H9 (cell line): ENCODE results near the gene ULK3. TPM values are rescaled to one million over a fixed set of nuclear protein-coding genes. Genes with fewer than 3 reads are reported as not detected.
A peak's percentile ranks its signal among the peaks of the same experiment; 100 is the strongest.

Experiments used
- DNase-seq: peaks from one replicate; pipeline ENCODE4 v3.0.0-alpha.2; 2017
- H2AFZ ChIP-seq: one replicate; pipeline ENCODE4 v1.6.1; 2013; ENCODE audit warnings: mild to moderate bottlenecking, low read length, control low read depth, moderate library complexity
- H2AK5ac ChIP-seq: 2 replicates; pipeline ENCODE4 v1.6.1; 2013; ENCODE audit warnings: low read length, control low read depth, mixed read lengths; ENCODE audit not compliant: insufficient read length
- H2BK120ac ChIP-seq: one replicate; pipeline ENCODE4 v1.6.1; 2013; ENCODE audit warnings: low read depth, mild to moderate bottlenecking, low read length, control low read depth, inconsistent platforms; ENCODE audit not compliant: poor library complexity, severe bottlenecking
- H2BK12ac ChIP-seq: 2 replicates; pipeline ENCODE4 v1.6.1; 2013; ENCODE audit warnings: low read length, control low read depth, mixed read lengths, low read depth; ENCODE audit not compliant: insufficient read length
- H2BK15ac ChIP-seq: 2 replicates; pipeline ENCODE4 v1.6.1; 2013; ENCODE audit warnings: low read depth, low read length, control low read depth
- H2BK20ac ChIP-seq: one replicate; pipeline ENCODE4 v1.6.1; 2013; ENCODE audit warnings: low read depth, mild to moderate bottlenecking, low read length, control low read depth, inconsistent platforms; ENCODE audit not compliant: poor library complexity, severe bottlenecking
- H2BK5ac ChIP-seq: 2 replicates; pipeline ENCODE4 v1.6.1; 2013; ENCODE audit warnings: low read length, control low read depth, mixed read lengths; ENCODE audit not compliant: insufficient read length
- H3K14ac ChIP-seq: 2 replicates; pipeline ENCODE4 v1.6.1; 2013; ENCODE audit warnings: low read length, control low read depth; ENCODE audit not compliant: insufficient read depth
- H3K18ac ChIP-seq: 2 replicates; pipeline ENCODE4 v1.6.1; 2013; ENCODE audit warnings: low read depth, mild to moderate bottlenecking, mixed read lengths, low read length, control low read depth; ENCODE audit not compliant: insufficient read length
- H3K23ac ChIP-seq: 2 replicates; pipeline ENCODE4 v1.6.1; 2013; ENCODE audit warnings: low read length, control low read depth, mixed read lengths, low read depth; ENCODE audit not compliant: insufficient read length
- H3K23me2 ChIP-seq: 2 replicates; pipeline ENCODE4 v1.6.1; 2013; ENCODE audit warnings: low read depth, mild to moderate bottlenecking, mixed read lengths, low read length, control low read depth; ENCODE audit not compliant: insufficient read length, poor library complexity, severe bottlenecking
- H3K27ac ChIP-seq: 2 replicates; pipeline ENCODE4 v1.5.1; 2013; ENCODE audit warnings: low read length, control low read depth, mixed read lengths, low read depth; ENCODE audit not compliant: insufficient read length
- H3K27me3 ChIP-seq: 2 replicates; pipeline ENCODE4 v1.6.1; 2013; ENCODE audit warnings: low read length, control low read depth, inconsistent platforms; ENCODE audit not compliant: insufficient read depth
- H3K4ac ChIP-seq: 2 replicates; pipeline ENCODE4 v1.6.1; 2013; ENCODE audit warnings: low read depth, mild to moderate bottlenecking, control low read depth, inconsistent platforms, low read length, moderate library complexity
- H3K4me1 ChIP-seq: 2 replicates; pipeline ENCODE4 v1.6.1; 2013; ENCODE audit warnings: low read length, control low read depth, inconsistent platforms; ENCODE audit not compliant: insufficient read depth
- H3K4me2 ChIP-seq: 2 replicates; pipeline ENCODE4 v1.6.1; 2013; ENCODE audit warnings: low read length, control low read depth, mixed read lengths; ENCODE audit not compliant: insufficient read length, insufficient read depth
- H3K56ac ChIP-seq: 2 replicates; pipeline ENCODE4 v1.6.1; 2013; ENCODE audit warnings: low read depth, mild to moderate bottlenecking, mixed read lengths, low read length, control low read depth; ENCODE audit not compliant: insufficient read length
- H3K79me1 ChIP-seq: 2 replicates; pipeline ENCODE4 v1.6.1; 2013; ENCODE audit warnings: low read depth, mild to moderate bottlenecking, moderate library complexity, low read length, control low read depth, inconsistent platforms; ENCODE audit not compliant: insufficient read depth, poor library complexity, severe bottlenecking
- H3K79me2 ChIP-seq: 2 replicates; pipeline ENCODE4 v1.6.1; 2013; ENCODE audit warnings: low read length, control low read depth, inconsistent platforms; ENCODE audit not compliant: insufficient read depth
- H3K9ac ChIP-seq: 2 replicates; pipeline ENCODE4 v1.6.1; 2013; ENCODE audit warnings: low read length, control low read depth, mixed read lengths; ENCODE audit not compliant: insufficient read length; ENCODE audit errors: extremely low read depth
- H3K9me3 ChIP-seq: one replicate; pipeline ENCODE4 v1.6.1; 2013; ENCODE audit warnings: low read depth, low read length, inconsistent platforms; ENCODE audit not compliant: control insufficient read depth
- H3T11ph ChIP-seq: one replicate; pipeline ENCODE4 v1.6.1; 2013; ENCODE audit warnings: mild to moderate bottlenecking, low read length, control low read depth, inconsistent platforms
- H4K20me1 ChIP-seq: one replicate; pipeline ENCODE4 v1.6.1; 2013; ENCODE audit not compliant: control insufficient read depth, insufficient read length, insufficient read depth
- H4K5ac ChIP-seq: 2 replicates; pipeline ENCODE4 v1.6.1; 2013; ENCODE audit warnings: low read depth, mild to moderate bottlenecking, mixed read lengths, low read length, control low read depth; ENCODE audit not compliant: insufficient read length
- H4K8ac ChIP-seq: replicated peaks from 2 replicates; pipeline ENCODE4 v1.6.1; 2013; ENCODE audit warnings: low read length, control low read depth, mixed read lengths, low read depth; ENCODE audit not compliant: insufficient read length
- H4K91ac ChIP-seq: 2 replicates; pipeline ENCODE4 v1.6.1; 2013; ENCODE audit warnings: low read depth, mild to moderate bottlenecking, moderate library complexity, mixed read lengths, low read length, control low read depth; ENCODE audit not compliant: insufficient read length
- H3K27ac Mint-ChIP-seq, 3 experiments: 2 replicates in 2 of 3; 3 replicates in 1 of 3; pipeline ENCODE4 v1.8.0; 2020 to 2021; ENCODE audit warnings: mixed read lengths in 3 of 3, mild to moderate bottlenecking in 1 of 3, moderate library complexity in 1 of 3
- H3K27me3 Mint-ChIP-seq: 2 replicates; pipeline ENCODE4 v1.8.0; 2021; ENCODE audit warnings: low read depth, mild to moderate bottlenecking, moderate library complexity, mixed read lengths
- H3K36me3 Mint-ChIP-seq, 3 experiments: 2 replicates in 2 of 3; 3 replicates in 1 of 3; pipeline ENCODE4 v1.8.0; 2020 to 2021; ENCODE audit warnings: low read depth in 3 of 3, mixed read lengths in 3 of 3; ENCODE audit not compliant: insufficient read depth in 1 of 3
- H3K4me1 Mint-ChIP-seq, 2 experiments: 2 replicates each; pipeline ENCODE4 v1.8.0; 2020; ENCODE audit warnings: mixed read lengths in 2 of 2
- H3K4me3 Mint-ChIP-seq, 2 experiments: 2 replicates in 1 of 2; 3 replicates in 1 of 2; pipeline ENCODE4 v1.8.0; 2020 to 2021; ENCODE audit warnings: mild to moderate bottlenecking in 2 of 2, mixed read lengths in 2 of 2, moderate library complexity in 1 of 2
- H3K9me3 Mint-ChIP-seq, 2 experiments: 2 replicates in 1 of 2; 3 replicates in 1 of 2; pipeline ENCODE4 v1.8.0; 2020; ENCODE audit warnings: mild to moderate bottlenecking in 2 of 2, mixed read lengths in 2 of 2, moderate library complexity in 1 of 2
- CTCF ChIP-seq: fragments of 200-600 bp; sonication (generic); conservative IDR thresholded peaks from 3 replicates; pipeline ENCODE4 v1.8.0; 2021; ENCODE audit warnings: antibody characterized with exemption, mild to moderate bottlenecking
- WGBS: extraction: QIAGEN DNeasy Blood & Tissue Kit; methylation state at CpG from one replicate; pipeline ENCODE4 v1.1.7; 2013; ENCODE audit warnings: missing lambda C conversion rate, low lambda C conversion rate, mixed read lengths; ENCODE audit not compliant: insufficient read length; ENCODE audit errors: extremely low coverage; 5-methylcytosine and 5-hydroxymethylcytosine counted together
- total RNA-seq: library from RNA; stranded (reverse); gene quantifications from 2 replicates; pipeline ENCODE4 v1.2.1, GENCODE V29; 2021

The ULK3 gene
- total RNA-seq, 1 experiment from 2014 or later, result 34.0 TPM

- Histone ChIP-seq H2BK12ac (no peak overlapping the region), H4K8ac (no peak overlapping the region), H4K91ac (no peak overlapping the region), H3K56ac (no peak overlapping the region), H2AK5ac (no peak overlapping the region), H3K9me3 (no peaks in the 10 kb centered on the region), H3K27ac (no peak overlapping the region), H2BK20ac (no peak overlapping the region), H3K4me2 (no peak overlapping the region), H4K5ac (no peak overlapping the region), H4K20me1 (no peaks in the 10 kb centered on the region), H3K14ac (no peak overlapping the region), H3K9ac (no peak overlapping the region), H3K18ac (no peak overlapping the region), H3K4ac (no peak overlapping the region), H3K79me1 (no peaks in the 10 kb centered on the region), H3K23me2 (no peaks in the 10 kb centered on the region), H3T11ph (no peak overlapping the region), H2BK120ac (no peak overlapping the region), H2BK5ac (no peak overlapping the region), H3K23ac (no peak overlapping the region), H3K4me1 (no peaks in the 10 kb centered on the region), H2BK15ac (no peak overlapping the region), H2AFZ (no peak overlapping the region), H3K27me3 (no peaks in the 10 kb centered on the region), H3K79me2 (peaks cover 4% of the 10 kb centered on the region; the same call in 1 of the 2 replicates)
- no CpG with 5 or more reads among the region's 9 CpGs for WGBS
- Mint-ChIP-seq H3K4me1 (peaks cover 0 to 6% of the 10 kb centered on the region in 2 experiments; a peak in 3 of 4 replicates), H3K36me3 (peaks cover 4 to 9% (median 9%) of the 10 kb centered on the region in 3 experiments; a peak in 5 of 7 replicates), H3K27ac (peak overlapping the region in 1 of 3 experiments; percentile 90; a peak in 2 of 7 replicates), H3K9me3 (no peaks in the 10 kb centered on the region), H3K27me3 (no peaks in the 10 kb centered on the region), H3K4me3 (no peak overlapping the region)
- DNase-seq, result no peak
- TF ChIP-seq CTCF, result no peak
Observed at GRCh38 chr15:74857671-74858368, 14.9 kb upstream of the ULK3 start.
